K562 (cell line): Measurements from ENCODE around the gene MRPS35. TPM values are rescaled to one million over a fixed set of nuclear protein-coding genes. Genes with fewer than 3 reads are reported as not detected.

ENCODE experiments used
- ATAC-seq: fragments of 200-7000 bp; cut with Tn5 transposase; 3 replicates; pipeline ENCODE4 v1.9.1; 2020; ENCODE audit warnings: moderate library complexity
- BruUV-seq: library from RNA; stranded (reverse); fragments of 400-500 nt; replicated peaks from 2 replicates; lab custom pipeline; 2021; lab: Mats Ljungman, UMichigan
- CTCF ChIA-PET: fragments of 300-600 bp; formaldehyde crosslinking; extraction: SDS; loops from one replicate; lab custom pipeline; 2021; ENCODE audit warnings: low intra/inter-chr PET ratio; lab: Yijun Ruan, JAX
- POLR2A ChIA-PET: fragments of 300-600, 350-650 bp; sonication (Branson Sonifier 250); formaldehyde crosslinking; extraction: SDS; loops from one replicate; lab custom pipeline; 2021; ENCODE audit warnings: antibody characterized with exemption, inconsistent platforms; lab: Yijun Ruan, JAX
- DNase-seq, 4 experiments: peaks; one replicate each; pipeline versions ENCODE4 v3.0.0 to v3.0.0-alpha.2; 2011 to 2018; ENCODE audit warnings: low spot score in 3 of 4, mixed read lengths in 3 of 4; ENCODE audit errors: extremely low read depth in 1 of 4
- FAIRE-seq: peaks from 2 replicates; lab custom pipeline; 2011; peaks lifted over from hg19 to GRCh38; lab: Jason Lieb, UNC
- H2AFZ ChIP-seq: 2 replicates; pipeline ENCODE4 v1.6.0; 2011; ENCODE audit warnings: low read depth, low read length, control low read depth, inconsistent platforms
- H3K27ac ChIP-seq: fragments of 200-600 bp; 3 replicates; pipeline ENCODE4 v1.8.0; 2011; ENCODE audit warnings: low read depth, mild to moderate bottlenecking, control low read depth, inconsistent platforms, low read length, moderate library complexity, mixed read lengths; ENCODE audit errors: extremely low read depth
- H3K27me3 ChIP-seq, 2 experiments: fragments of 300-600 bp in 1 of 2; 2 replicates in 1 of 2; 3 replicates in 1 of 2; pipeline versions ENCODE4 v1.6.0 to v1.8.0; 2011; ENCODE audit warnings: inconsistent platforms in 2 of 2, low read length in 2 of 2, mild to moderate bottlenecking in 1 of 2, mixed read lengths in 1 of 2, moderate library complexity in 1 of 2; ENCODE audit not compliant: control insufficient read depth in 2 of 2, insufficient read depth in 2 of 2
- H3K36me3 ChIP-seq: fragments of 300-600 bp; 3 replicates; pipeline ENCODE4 v1.8.0; 2011; ENCODE audit warnings: mild to moderate bottlenecking, low read length, inconsistent platforms; ENCODE audit not compliant: control insufficient read depth, insufficient read depth
- H3K4me1 ChIP-seq, 2 experiments: fragments of 200-600 bp in 1 of 2; replicated peaks in 1 of 2; 2 replicates in 1 of 2; 3 replicates in 1 of 2; pipeline versions ENCODE4 v1.5.1 to v1.8.0; 2011; ENCODE audit warnings: inconsistent platforms in 2 of 2, low read length in 2 of 2, mild to moderate bottlenecking in 1 of 2, mixed read lengths in 1 of 2, moderate library complexity in 1 of 2; ENCODE audit not compliant: control insufficient read depth in 2 of 2, insufficient read depth in 2 of 2
- H3K4me2 ChIP-seq: 2 replicates; pipeline ENCODE4 v1.6.1; 2011; ENCODE audit warnings: low read length, control low read depth, inconsistent platforms, mixed read lengths; ENCODE audit not compliant: insufficient read depth
- H3K4me3 ChIP-seq: fragments of 200-600 bp; sonication (generic), shearing (Covaris generic); 2 replicates; pipeline ENCODE4 v1.5.1; 2016; ENCODE audit warnings: control low read depth, inconsistent platforms
- H3K79me2 ChIP-seq: fragments of 200-600 bp; 3 replicates; pipeline ENCODE4 v1.8.0; 2011; ENCODE audit warnings: low read length, inconsistent platforms; ENCODE audit not compliant: control insufficient read depth, insufficient read depth
- H3K9ac ChIP-seq, 2 experiments: 2 replicates each; pipeline versions ENCODE4 v1.6.0 to v1.6.1; 2011; ENCODE audit warnings: low read depth in 2 of 2, low read length in 2 of 2, control low read depth in 1 of 2, inconsistent platforms in 1 of 2, mild to moderate bottlenecking in 1 of 2, mixed read lengths in 1 of 2; ENCODE audit not compliant: insufficient read depth in 1 of 2
- H3K9me1 ChIP-seq: one replicate; pipeline ENCODE4 v1.6.0; 2011; ENCODE audit warnings: inconsistent platforms, mild to moderate bottlenecking, low read length, moderate library complexity; ENCODE audit not compliant: control insufficient read depth, insufficient read depth
- H3K9me3 ChIP-seq: replicated peaks from 2 replicates; pipeline ENCODE4 v1.5.1; 2011; ENCODE audit warnings: low read depth, low read length, inconsistent platforms; ENCODE audit not compliant: control insufficient read depth, insufficient read depth
- H4K20me1 ChIP-seq: replicated peaks from 2 replicates; pipeline ENCODE4 v1.6.1; 2011; ENCODE audit warnings: low read length, inconsistent platforms, mixed read lengths; ENCODE audit not compliant: control insufficient read depth, insufficient read depth
- BDP1 ChIP-seq: IDR thresholded peaks from 3 replicates; pipeline ENCODE4 v1.6.1; 2011; ENCODE audit not compliant: insufficient read length, insufficient read depth
- GABPB1 ChIP-seq: sonication (generic); formaldehyde crosslinking; IDR thresholded peaks from 2 replicates; pipeline ENCODE4 v1.8.0; 2022; ENCODE audit warnings: mild to moderate bottlenecking, missing genetic modification reagents
- HDAC1 ChIP-seq, 2 experiments: fragments of 450-650 bp; IDR thresholded peaks; 2 replicates each; pipeline ENCODE4 v1.6.1; 2016 to 2017; ENCODE audit warnings: inconsistent platforms in 1 of 2, mild to moderate bottlenecking in 1 of 2, moderate library complexity in 1 of 2
- ILF3 ChIP-seq: fragments of 450-650 bp; IDR thresholded peaks from 2 replicates; pipeline ENCODE4 v1.6.1; 2018; ENCODE audit warnings: antibody characterized with exemption, mild to moderate bottlenecking, moderate library complexity, borderline replicate concordance
- IRF2 ChIP-seq: sonication (generic); formaldehyde crosslinking; IDR thresholded peaks from 2 replicates; pipeline ENCODE4 v1.8.1; 2022; ENCODE audit warnings: mild to moderate bottlenecking, missing genetic modification reagents
- KLF1 ChIP-seq: fragments of 450-650 bp; IDR thresholded peaks from 2 replicates; pipeline ENCODE4 v1.6.1; 2016; ENCODE audit warnings: missing genetic modification characterization, missing compliant biosample characterization
- LARP7 ChIP-seq: fragments of 450-650 bp; IDR thresholded peaks from 2 replicates; pipeline ENCODE4 v1.6.1; 2016
- MAFK ChIP-seq: IDR thresholded peaks from 2 replicates; pipeline ENCODE4 v1.6.1; 2011; ENCODE audit warnings: low read length, improper control_type of control experiment
- MYNN ChIP-seq, 2 experiments: sonication (generic); formaldehyde crosslinking in 1 of 2; IDR thresholded peaks; 2 replicates each; pipeline versions ENCODE4 v1.5.0 to v1.6.1; 2016 to 2020; ENCODE audit warnings: antibody characterized with exemption in 1 of 2, missing genetic modification reagents in 1 of 2
- PHF20 ChIP-seq: fragments of 450-650 bp; IDR thresholded peaks from 2 replicates; pipeline ENCODE4 v1.6.1; 2018; ENCODE audit not compliant: partially characterized antibody
- POLR2A ChIP-seq: fragments of 450-650 bp; conservative IDR thresholded peaks from 2 replicates; pipeline ENCODE4 v1.6.1; 2016
- RNF2 ChIP-seq: sonication (generic); IDR thresholded peaks from 2 replicates; pipeline ENCODE4 v1.6.1; 2016
- SREBF2 ChIP-seq: sonication (generic); formaldehyde crosslinking; IDR thresholded peaks from 2 replicates; pipeline ENCODE4 v1.4.0; 2020; ENCODE audit warnings: mild to moderate bottlenecking, missing genetic modification reagents
- TAL1 ChIP-seq: fragments of 450-650 bp; IDR thresholded peaks from 2 replicates; pipeline ENCODE4 v1.6.1; 2016; ENCODE audit warnings: mild to moderate bottlenecking
- ZBTB1 ChIP-seq: sonication (generic); formaldehyde crosslinking; IDR thresholded peaks from 2 replicates; pipeline ENCODE4 v1.8.1; 2023; ENCODE audit warnings: missing genetic modification reagents, low read depth, mild to moderate bottlenecking, borderline replicate concordance
- ZNF282 ChIP-seq: sonication (generic); formaldehyde crosslinking; IDR thresholded peaks from 2 replicates; pipeline ENCODE4 v1.8.1; 2023; ENCODE audit warnings: missing genetic modification reagents
- ZNF3 ChIP-seq: fragments of 250-450 bp; sonication (Bioruptor Pico); IDR thresholded peaks from 2 replicates; pipeline ENCODE4 v1.5.0; 2021; ENCODE audit warnings: mild to moderate bottlenecking, moderate library complexity
- ZNF77 ChIP-seq: fragments of 250-450 bp; sonication (Bioruptor Pico); IDR thresholded peaks from 2 replicates; pipeline ENCODE4 v1.5.0; 2020
- WGBS: fragments of 100-300 bp; shearing (Covaris generic); methylation state at CpG from one replicate; pipeline ENCODE4 v1.1.6; 2016; ENCODE audit warnings: low coverage, mixed read lengths; ENCODE audit not compliant: insufficient coverage; ENCODE audit errors: missing lambda C conversion rate; 5-methylcytosine and 5-hydroxymethylcytosine counted together
- in situ Hi-C: fragments of 300-500 bp; cut with MboI; formaldehyde crosslinking; loops from 4 replicates; pipeline ENCODE4 v1.15.0; 2018; ENCODE audit warnings: inconsistent platforms, mixed read lengths
- intact Hi-C: fragments of 100-400 bp; cut with micrococcal nuclease; formaldehyde crosslinking; loops from 2 replicates; pipeline ENCODE4 v1.14.2; 2022
- polyA plus RNA-seq, 8 experiments: library from polyadenylated mRNA; depleted of rRNA in 4 of 8; stranded (reverse) in 5 of 8; unstranded in 3 of 8; fragments of >200 nt; fragmentation: Nextera tagmentation in 2 of 8; fragmentation: Illumina TruSeq in 1 of 8; extraction: Ambion mirVana in 2 of 8; extraction: Trizol in 1 of 8; gene quantifications; 2 replicates each; pipeline versions ENCODE4 v1.2.1 to v1.2.3, GENCODE V29; 2011 to 2014; ENCODE audit warnings: inconsistent platforms in 1 of 8, missing spikeins in 1 of 8
- total RNA-seq, 7 experiments: library from RNA; depleted of rRNA in 6 of 7; stranded (reverse); fragments of >200 nt in 6 of 7; fragmentation: Illumina TruSeq in 2 of 7; extraction: Trizol in 2 of 7; gene quantifications; 2 replicates each; pipeline versions ENCODE4 v1.2.1 to v1.2.3, GENCODE V29; 2011 to 2021; ENCODE audit warnings: low replicate concordance in 1 of 7
- TF ChIP-seq, protein P1 (sequence below): fragments of 250-450 bp; sonication (Bioruptor Pico); IDR thresholded peaks from 2 replicates; pipeline ENCODE4 v1.5.0; 2020; ENCODE audit warnings: mild to moderate bottlenecking, borderline replicate concordance
- TF ChIP-seq, protein P2 (sequence below): IDR thresholded peaks from 2 replicates; pipeline ENCODE4 v1.6.1; 2016; ENCODE audit warnings: missing genetic modification characterization, missing compliant biosample characterization

The MRPS35 gene
- total and polyA plus RNA-seq, 9 of the 15 experiments (the other 6 are each of a cell fraction or from before 2014, with no cell fraction given): 79.0 to 183 (median 114) TPM

DNA sequence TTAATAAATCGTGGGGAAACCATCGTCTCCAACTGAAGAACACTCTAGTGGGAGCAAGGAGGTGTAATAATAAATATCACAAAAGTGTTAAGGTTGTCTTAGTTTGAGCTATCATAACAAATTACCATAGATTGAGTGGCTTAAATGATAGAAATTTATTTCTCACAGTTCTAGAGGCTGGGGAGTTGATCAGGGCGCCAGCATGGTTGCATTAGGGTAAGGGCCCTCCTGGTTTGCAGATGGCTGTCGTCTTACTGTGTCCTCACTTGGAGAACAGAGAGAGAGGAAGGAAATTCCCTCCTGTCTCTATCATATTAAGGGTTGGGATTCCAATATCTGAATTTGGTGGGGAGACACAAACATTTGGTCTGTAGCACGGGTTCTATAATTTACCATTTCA lies 33.0 kb downstream of the MRPS35 start:
- Histone ChIP-seq H3K4me1 (no peaks in the 10 kb centered on the region; a peak in 1 of 5 replicates), H3K79me2 (peaks cover 2% of the 10 kb centered on the region; the same call in 2 of the 3 replicates), H3K27ac (no peak overlapping the region), H3K9ac (no peak overlapping the region), H3K9me3 (no peaks in the 10 kb centered on the region), H3K4me3 (no peak overlapping the region), H2AFZ (no peak overlapping the region), H3K27me3 (no peaks in the 10 kb centered on the region), H3K9me1 (no peaks in the 10 kb centered on the region), H3K36me3 (peaks cover 70% of the 10 kb centered on the region), H3K4me2 (no peak overlapping the region), H4K20me1 (no peaks in the 10 kb centered on the region)
- WGBS: 93% methylated on average over 5 of the region's 5 CpGs
- in situ Hi-C loops: loop anchor here (10.0 kb wide), 1 partner anchor 421 kb away; no protein-coding TSS in a partner anchor
- ChIA-PET POLR2A (no interaction called here), CTCF (no interaction called here)
- FAIRE-seq: no peak
- ATAC-seq: no peak
- intact Hi-C loops: no loop called here
- no TSS peak for BruUV-seq
- DNase-seq: no peak
- no peak for TF ChIP-seq IRF2
- TF ChIP-seq BDP1: no peak
- TF ChIP-seq SREBF2: no peak
- TF ChIP-seq RNF2: no peak
- TF ChIP-seq ZBTB1 (CRISPR knock-in tag): no peak
- no peak for TF ChIP-seq ZNF3 (CRISPR knock-in tag)
- TF ChIP-seq ZNF77 (CRISPR knock-in tag): no peak
- no peak for TF ChIP-seq KLF1 (tag)
- no peak for TF ChIP-seq LARP7
- no peak for TF ChIP-seq MAFK
- TF ChIP-seq, protein P1, sequence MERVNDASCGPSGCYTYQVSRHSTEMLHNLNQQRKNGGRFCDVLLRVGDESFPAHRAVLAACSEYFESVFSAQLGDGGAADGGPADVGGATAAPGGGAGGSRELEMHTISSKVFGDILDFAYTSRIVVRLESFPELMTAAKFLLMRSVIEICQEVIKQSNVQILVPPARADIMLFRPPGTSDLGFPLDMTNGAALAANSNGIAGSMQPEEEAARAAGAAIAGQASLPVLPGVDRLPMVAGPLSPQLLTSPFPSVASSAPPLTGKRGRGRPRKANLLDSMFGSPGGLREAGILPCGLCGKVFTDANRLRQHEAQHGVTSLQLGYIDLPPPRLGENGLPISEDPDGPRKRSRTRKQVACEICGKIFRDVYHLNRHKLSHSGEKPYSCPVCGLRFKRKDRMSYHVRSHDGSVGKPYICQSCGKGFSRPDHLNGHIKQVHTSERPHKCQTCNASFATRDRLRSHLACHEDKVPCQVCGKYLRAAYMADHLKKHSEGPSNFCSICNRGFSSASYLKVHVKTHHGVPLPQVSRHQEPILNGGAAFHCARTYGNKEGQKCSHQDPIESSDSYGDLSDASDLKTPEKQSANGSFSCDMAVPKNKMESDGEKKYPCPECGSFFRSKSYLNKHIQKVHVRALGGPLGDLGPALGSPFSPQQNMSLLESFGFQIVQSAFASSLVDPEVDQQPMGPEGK (CRISPR knock-in tag): no peak
- TF ChIP-seq MYNN (IDR thresholded peaks at IDR 0.05): no peak
- no peak for TF ChIP-seq MYNN (CRISPR knock-in tag; IDR thresholded peaks at IDR 0.05)
- TF ChIP-seq TAL1: no peak
- no peak for TF ChIP-seq HDAC1 (IDR thresholded peaks at IDR 0.05)
- no peak for TF ChIP-seq ZNF282 (CRISPR knock-in tag)
- no peak for TF ChIP-seq ILF3
- no peak for TF ChIP-seq GABPB1 (CRISPR knock-in tag)
- no peak for TF ChIP-seq PHF20
- TF ChIP-seq, protein P2, sequence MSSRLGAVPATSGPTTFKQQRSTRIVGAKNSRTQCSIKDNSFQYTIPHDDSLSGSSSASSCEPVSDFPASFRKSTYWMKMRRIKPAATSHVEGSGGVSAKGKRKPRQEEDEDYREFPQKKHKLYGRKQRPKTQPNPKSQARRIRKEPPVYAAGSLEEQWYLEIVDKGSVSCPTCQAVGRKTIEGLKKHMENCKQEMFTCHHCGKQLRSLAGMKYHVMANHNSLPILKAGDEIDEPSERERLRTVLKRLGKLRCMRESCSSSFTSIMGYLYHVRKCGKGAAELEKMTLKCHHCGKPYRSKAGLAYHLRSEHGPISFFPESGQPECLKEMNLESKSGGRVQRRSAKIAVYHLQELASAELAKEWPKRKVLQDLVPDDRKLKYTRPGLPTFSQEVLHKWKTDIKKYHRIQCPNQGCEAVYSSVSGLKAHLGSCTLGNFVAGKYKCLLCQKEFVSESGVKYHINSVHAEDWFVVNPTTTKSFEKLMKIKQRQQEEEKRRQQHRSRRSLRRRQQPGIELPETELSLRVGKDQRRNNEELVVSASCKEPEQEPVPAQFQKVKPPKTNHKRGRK (tag): no peak
- TF ChIP-seq POLR2A: no peak
